ENCODE results near the gene SCD5.

Gene SCD5

GRCh38 chr4:82741188-82741587, 57.4 kb downstream of the SCD5 start:
- Histone ChIP-seq H3K9ac (ENCODE audit: low read depth, low read length) (no peak overlapping the region), H3K36me3 (ENCODE audit: insufficient read depth, low read length) (no peaks in the 10 kb centered on the region), H3K9me3 (ENCODE audit: control insufficient read depth, insufficient read depth, low read length) (no peaks in the 10 kb centered on the region), H3K4me1 (ENCODE audit: insufficient read depth, low read length) (peaks cover 12% of the 10 kb centered on the region)

- Histone ChIP-seq H3K36me3 (ENCODE audit: insufficient read depth, low read length) (no peaks in the 10 kb centered on the region), H3K9me3 (ENCODE audit: control insufficient read depth, insufficient read depth, low read length) (no peaks in the 10 kb centered on the region), H3K9ac (ENCODE audit: low read depth, low read length) (no peak overlapping the region), H3K4me1 (ENCODE audit: insufficient read depth, low read length) (peaks cover under 1% of the 10 kb centered on the region; the same call in 1 of the 2 replicates)
These were observed 59.1 kb downstream of the SCD5 start for GRCh38 chr4:82739287-82740190.

- no peak overlapping the region for H3K9ac ChIP-seq (ENCODE audit: low read depth, low read length)
- H3K36me3 ChIP-seq (ENCODE audit: insufficient read depth, low read length), result no peaks in the 10 kb centered on the region
- no peaks in the 10 kb centered on the region for H3K4me1 ChIP-seq (ENCODE audit: insufficient read depth, low read length)
These were observed 61.2 kb downstream of the SCD5 start for GRCh38 chr4:82737354-82737753.

GRCh38 chr4:82733636-82734035, 65.0 kb downstream of the SCD5 start:
- H3K4me1 ChIP-seq (ENCODE audit: insufficient read depth, low read length), result no peaks in the 10 kb centered on the region
- no peaks in the 10 kb centered on the region for H3K9me3 ChIP-seq (ENCODE audit: control insufficient read depth, insufficient read depth, low read length)
- H3K36me3 ChIP-seq (ENCODE audit: insufficient read depth, low read length), result no peaks in the 10 kb centered on the region
- H3K9ac ChIP-seq (ENCODE audit: low read depth, low read length), result no peak overlapping the region

More at GRCh38 chr4:82737354-82737753, 61.2 kb downstream of the SCD5 start:
- no peaks in the 10 kb centered on the region for H3K9me3 ChIP-seq (ENCODE audit: control insufficient read depth, insufficient read depth, low read length)

- Histone ChIP-seq H3K9me3 (ENCODE audit: control insufficient read depth, insufficient read depth, low read length) (no peaks in the 10 kb centered on the region), H3K4me1 (ENCODE audit: insufficient read depth, low read length) (no peaks in the 10 kb centered on the region), H3K9ac (ENCODE audit: low read depth, low read length) (no peak overlapping the region), H3K36me3 (ENCODE audit: insufficient read depth, low read length) (no peaks in the 10 kb centered on the region)
These were observed 70.3 kb downstream of the SCD5 start for GRCh38 chr4:82728301-82728700.

- Histone ChIP-seq H3K9me3 (ENCODE audit: control insufficient read depth, insufficient read depth, low read length) (no peaks in the 10 kb centered on the region), H3K4me1 (ENCODE audit: insufficient read depth, low read length) (no peaks in the 10 kb centered on the region), H3K9ac (ENCODE audit: low read depth, low read length) (no peak overlapping the region), H3K36me3 (ENCODE audit: insufficient read depth, low read length) (no peaks in the 10 kb centered on the region)
These were observed 72.0 kb downstream of the SCD5 start for GRCh38 chr4:82726596-82726995.

DNA sequence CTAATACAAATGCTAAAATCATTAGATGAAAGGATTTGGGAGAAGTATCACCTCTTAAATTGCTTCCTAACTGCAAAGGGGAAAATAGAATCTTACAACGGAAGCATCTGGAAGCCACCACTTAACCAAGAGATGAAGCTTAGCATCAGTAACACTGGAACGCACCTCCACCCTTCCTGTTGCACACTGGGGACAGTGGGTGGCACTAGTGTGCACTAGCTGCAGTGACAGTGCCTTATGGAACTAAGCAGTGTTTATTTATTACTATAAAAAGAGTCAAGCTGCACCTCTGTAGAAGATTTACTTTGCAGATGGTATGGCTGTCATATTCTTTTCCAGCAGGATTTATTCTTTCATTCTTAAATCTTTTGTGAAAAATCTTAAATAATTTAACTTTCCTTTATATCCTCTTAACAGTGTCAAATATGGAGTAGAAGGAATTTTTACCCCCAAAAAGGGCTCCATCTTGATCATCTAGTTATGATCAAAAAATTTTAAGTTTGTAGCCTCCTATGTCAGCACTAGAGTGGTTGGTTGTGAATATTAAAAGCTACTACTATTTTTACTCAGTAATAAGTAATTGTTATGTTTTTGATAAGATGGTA, 76.7 kb downstream of the SCD5 start:
- Histone ChIP-seq H3K9me3 (ENCODE audit: control insufficient read depth, insufficient read depth, low read length) (no peaks in the 10 kb centered on the region), H3K36me3 (ENCODE audit: insufficient read depth, low read length) (no peaks in the 10 kb centered on the region), H3K4me1 (ENCODE audit: insufficient read depth, low read length) (no peaks in the 10 kb centered on the region)

DNA sequence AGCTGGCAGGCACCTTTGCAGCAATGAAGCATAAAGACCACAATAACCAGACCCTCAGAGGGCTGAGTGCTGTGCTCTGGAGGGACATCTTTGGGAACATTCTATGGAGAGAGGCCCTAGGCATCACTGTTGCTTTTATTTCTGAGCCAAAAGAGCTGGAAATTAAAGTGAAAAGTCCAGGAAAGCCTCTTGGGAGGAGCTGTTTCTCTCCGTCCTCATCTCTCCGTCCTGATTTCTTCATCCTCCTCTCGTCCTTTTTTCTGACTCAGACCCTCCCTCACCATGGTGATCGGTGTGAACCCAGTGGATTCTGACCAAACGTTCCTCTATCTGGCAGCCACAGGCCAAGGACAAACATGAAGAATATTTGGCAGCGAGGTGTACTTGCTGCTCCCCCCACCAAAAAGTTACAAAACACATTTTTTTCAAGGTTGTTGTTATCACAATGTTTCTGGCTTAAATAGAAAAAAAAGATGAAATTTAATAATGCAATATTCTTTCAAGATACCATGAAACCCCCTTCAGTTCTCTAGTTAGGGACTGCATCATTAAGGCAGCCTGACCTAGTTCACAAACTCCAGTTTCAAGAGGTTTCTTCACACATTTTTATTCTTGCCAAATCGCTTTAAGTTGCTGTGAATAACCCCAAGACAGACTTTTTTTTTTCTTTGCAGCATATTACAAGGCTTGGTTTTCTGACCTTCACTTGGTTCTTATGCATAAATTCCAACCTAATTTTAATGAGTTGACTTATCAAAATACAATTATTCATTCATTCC, 80.2 kb downstream of the SCD5 start:
- Histone ChIP-seq H3K36me3 (ENCODE audit: insufficient read depth, low read length) (no peaks in the 10 kb centered on the region), H3K9me3 (ENCODE audit: control insufficient read depth, insufficient read depth, low read length) (no peaks in the 10 kb centered on the region), H3K4me1 (ENCODE audit: insufficient read depth, low read length) (no peaks in the 10 kb centered on the region), H3K9ac (ENCODE audit: low read depth, low read length) (no peak overlapping the region)

More for the DNA sequence above, 76.7 kb downstream of the SCD5 start:
- H3K9ac ChIP-seq (ENCODE audit: low read depth, low read length), result no peak overlapping the region

DNA sequence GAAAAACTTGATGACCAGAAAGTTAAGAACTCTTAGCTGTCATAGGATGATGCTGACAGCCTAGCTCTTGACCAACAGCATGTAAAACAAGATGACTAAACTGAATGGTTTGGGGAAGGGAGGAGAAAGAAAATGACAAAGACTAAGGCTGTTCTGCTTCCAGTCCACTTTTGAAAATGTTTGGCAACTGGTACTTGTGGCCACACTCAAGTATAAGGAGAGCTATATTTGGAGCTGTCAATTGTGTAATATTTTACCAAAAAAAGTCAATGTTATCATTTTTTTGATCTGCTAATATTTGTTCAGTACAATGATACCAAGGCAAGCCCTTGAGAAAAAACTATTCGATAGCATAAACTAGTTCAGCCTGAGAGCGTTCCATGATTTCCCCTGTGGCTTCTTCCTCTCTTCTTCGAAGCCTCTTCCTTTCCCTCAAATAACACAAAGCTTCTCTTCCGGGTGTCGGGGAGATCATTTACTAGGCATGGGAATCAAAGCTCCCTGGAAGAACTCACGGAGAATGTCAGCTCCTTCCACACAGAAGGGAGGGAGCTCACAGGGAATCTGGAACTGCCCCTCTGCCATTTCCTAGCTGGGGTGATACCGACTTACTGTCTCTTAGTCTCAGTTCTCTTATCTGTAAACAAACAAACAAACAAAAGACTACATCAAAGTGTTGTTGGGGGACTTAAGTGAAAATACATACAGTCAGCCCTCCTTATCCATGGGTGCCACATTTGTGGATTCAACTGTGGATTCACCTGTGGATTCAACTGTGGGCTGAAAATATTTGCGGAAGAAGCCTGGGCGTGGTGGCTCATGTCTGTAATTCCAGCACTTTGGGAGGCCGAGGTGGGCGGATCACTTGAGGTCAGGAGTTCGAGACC, 82.6 kb downstream of the SCD5 start:
- Histone ChIP-seq H3K36me3 (ENCODE audit: insufficient read depth, low read length) (no peaks in the 10 kb centered on the region), H3K9ac (ENCODE audit: low read depth, low read length) (no peak overlapping the region), H3K9me3 (ENCODE audit: control insufficient read depth, insufficient read depth, low read length) (no peaks in the 10 kb centered on the region), H3K4me1 (ENCODE audit: insufficient read depth, low read length) (no peaks in the 10 kb centered on the region)

DNA sequence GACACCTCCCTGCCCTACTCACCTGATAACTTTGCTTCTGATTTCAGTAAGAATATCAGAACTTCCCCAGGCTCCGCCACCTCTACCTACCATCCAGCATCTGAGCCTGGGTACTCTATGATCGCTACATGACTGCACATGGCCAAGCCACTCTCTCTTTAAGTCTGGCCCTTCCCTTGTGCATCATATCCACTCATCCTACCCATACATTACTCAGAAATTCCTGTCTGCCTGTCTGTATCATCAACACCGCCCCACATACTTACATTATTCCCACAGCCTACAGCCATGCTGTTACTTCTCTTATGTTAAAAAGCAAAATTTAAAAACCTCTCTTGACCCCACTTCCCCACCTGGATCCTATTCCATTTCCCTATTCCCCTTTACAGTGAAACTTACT, 84.7 kb downstream of the SCD5 start:
- H3K4me1 ChIP-seq (ENCODE audit: insufficient read depth, low read length), result no peaks in the 10 kb centered on the region
- no peak overlapping the region for H3K9ac ChIP-seq (ENCODE audit: low read depth, low read length)
- no peaks in the 10 kb centered on the region for H3K9me3 ChIP-seq (ENCODE audit: control insufficient read depth, insufficient read depth, low read length)
- H3K36me3 ChIP-seq (ENCODE audit: insufficient read depth, low read length), result no peaks in the 10 kb centered on the region

GRCh38 chr4:82712561-82712960, 86.0 kb downstream of the SCD5 start:
- no peaks in the 10 kb centered on the region for H3K4me1 ChIP-seq (ENCODE audit: insufficient read depth, low read length)
- no peaks in the 10 kb centered on the region for H3K9me3 ChIP-seq (ENCODE audit: control insufficient read depth, insufficient read depth, low read length)
- no peak overlapping the region for H3K9ac ChIP-seq (ENCODE audit: low read depth, low read length)
- H3K36me3 ChIP-seq (ENCODE audit: insufficient read depth, low read length), result no peaks in the 10 kb centered on the region

DNA sequence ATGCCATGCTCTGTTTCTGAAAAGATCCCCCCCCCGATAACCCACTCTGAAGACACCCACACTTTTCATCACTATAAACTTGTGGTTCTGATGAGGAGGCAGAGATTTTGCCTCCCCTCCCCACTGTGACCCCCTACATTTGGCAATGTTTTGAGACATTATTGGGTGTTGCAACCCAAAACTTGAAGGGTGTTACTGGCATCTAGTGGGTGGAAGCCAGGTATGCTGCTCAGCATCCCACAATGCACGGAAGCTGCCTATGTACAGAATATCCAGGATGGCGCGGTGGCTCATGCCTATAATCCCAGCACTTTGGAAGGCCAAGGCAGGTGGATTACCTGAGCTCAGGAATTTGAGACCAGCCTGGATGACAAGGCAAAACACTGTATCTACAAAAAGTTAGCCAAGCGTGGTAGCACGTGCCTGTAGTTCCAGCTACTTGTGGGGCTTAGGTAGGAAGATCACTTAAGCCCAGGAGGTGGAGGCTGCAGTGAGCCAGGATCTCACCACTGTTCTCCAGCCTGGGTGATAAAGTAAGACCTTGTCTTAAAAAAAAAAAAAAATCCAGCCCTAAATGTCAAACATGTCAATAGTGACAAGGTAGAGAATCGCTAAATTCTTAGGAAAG, 87.3 kb downstream of the SCD5 start:
- Histone ChIP-seq H3K9ac (ENCODE audit: low read depth, low read length) (no peak overlapping the region), H3K36me3 (ENCODE audit: insufficient read depth, low read length) (no peaks in the 10 kb centered on the region), H3K9me3 (ENCODE audit: control insufficient read depth, insufficient read depth, low read length) (no peaks in the 10 kb centered on the region), H3K4me1 (ENCODE audit: insufficient read depth, low read length) (no peaks in the 10 kb centered on the region)

DNA sequence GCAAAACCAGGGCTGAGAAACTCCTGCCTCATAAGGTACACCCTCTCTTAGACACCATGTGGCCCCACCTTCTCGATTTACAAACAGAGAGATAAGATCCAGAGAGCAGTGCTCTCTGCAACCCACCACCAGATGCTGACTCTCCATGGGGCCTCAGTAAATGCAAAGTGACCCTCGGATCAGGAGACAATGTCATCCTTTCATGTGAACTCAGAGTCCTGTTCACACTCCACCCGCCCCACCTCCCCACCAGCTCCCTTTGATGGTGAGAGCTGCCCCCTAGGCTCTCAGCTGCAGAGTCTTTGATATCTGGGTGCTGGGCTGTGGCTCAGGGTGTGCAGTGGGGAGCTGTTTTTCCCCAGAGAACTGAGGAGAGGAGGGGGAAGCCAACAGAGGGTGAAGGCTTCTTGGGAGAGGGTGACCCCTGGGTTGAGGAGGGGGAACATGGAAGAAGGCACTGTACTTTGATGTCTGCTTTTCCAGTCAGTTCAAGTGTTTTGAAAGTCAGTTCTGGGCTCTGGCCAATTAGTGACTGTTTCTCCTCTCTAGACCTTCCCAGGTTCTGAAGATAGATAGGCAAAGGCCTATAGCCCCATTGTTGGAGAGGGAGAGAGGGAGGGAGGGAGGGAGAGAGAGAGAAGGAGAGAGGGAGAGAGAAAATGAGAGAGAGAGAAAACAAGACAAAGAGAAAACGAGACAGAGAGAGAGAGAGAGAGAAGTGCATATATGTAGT, 88.2 kb downstream of the SCD5 start:
- Histone ChIP-seq H3K4me1 (ENCODE audit: insufficient read depth, low read length) (no peaks in the 10 kb centered on the region), H3K9ac (ENCODE audit: low read depth, low read length) (no peak overlapping the region), H3K9me3 (ENCODE audit: control insufficient read depth, insufficient read depth, low read length) (no peaks in the 10 kb centered on the region), H3K36me3 (ENCODE audit: insufficient read depth, low read length) (no peaks in the 10 kb centered on the region)

Measured in ES-I3 (cell line).